NCI-H2196 treated with DMSO at 0.1 percent for 48 hours (cell line): Measurements from ENCODE around the gene ITPK1.

Source experiments
- DNase-seq: peaks from one replicate; lab custom pipeline; 2025; ENCODE audit not compliant: unreplicated experiment; lab: John Stamatoyannopoulos, UW

Gene ITPK1

GRCh38 chr14:92942136-92942535 is 173.6 kb downstream of the ITPK1 start:
- no peak for DNase-seq

- DNase-seq = no peak
Observed at GRCh38 chr14:92941531-92941930, 174.2 kb downstream of the ITPK1 start.

- DNase-seq = no peak
Observed at GRCh38 chr14:92940543-92940942, 175.2 kb downstream of the ITPK1 start.

DNA sequence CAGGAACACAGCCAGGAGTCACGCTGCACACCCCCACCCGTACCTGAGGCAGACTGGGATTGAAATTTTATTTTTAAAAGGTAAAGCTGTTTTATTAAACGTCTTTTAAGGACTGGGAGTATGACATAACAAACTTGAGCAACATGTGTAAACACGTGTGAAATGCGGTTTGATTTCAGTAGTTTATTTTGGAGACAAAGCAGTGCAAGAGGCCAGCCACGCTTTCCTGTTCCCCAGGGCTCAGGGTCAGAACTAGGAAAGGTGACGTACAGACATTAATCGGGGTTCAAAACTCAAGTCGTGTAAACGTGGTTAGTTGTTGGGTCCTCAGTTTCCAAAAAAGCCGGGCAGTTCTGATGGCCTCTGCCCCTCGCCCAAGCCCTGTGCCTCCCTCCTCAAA is 176.0 kb downstream of the ITPK1 start:
- DNase-seq = no peak

GRCh38 chr14:92938890-92939671 is 176.6 kb downstream of the ITPK1 start:
- DNase-seq = no peak

- DNase-seq = no peak
Observed at GRCh38 chr14:92938235-92938875, 177.4 kb downstream of the ITPK1 start.

DNA sequence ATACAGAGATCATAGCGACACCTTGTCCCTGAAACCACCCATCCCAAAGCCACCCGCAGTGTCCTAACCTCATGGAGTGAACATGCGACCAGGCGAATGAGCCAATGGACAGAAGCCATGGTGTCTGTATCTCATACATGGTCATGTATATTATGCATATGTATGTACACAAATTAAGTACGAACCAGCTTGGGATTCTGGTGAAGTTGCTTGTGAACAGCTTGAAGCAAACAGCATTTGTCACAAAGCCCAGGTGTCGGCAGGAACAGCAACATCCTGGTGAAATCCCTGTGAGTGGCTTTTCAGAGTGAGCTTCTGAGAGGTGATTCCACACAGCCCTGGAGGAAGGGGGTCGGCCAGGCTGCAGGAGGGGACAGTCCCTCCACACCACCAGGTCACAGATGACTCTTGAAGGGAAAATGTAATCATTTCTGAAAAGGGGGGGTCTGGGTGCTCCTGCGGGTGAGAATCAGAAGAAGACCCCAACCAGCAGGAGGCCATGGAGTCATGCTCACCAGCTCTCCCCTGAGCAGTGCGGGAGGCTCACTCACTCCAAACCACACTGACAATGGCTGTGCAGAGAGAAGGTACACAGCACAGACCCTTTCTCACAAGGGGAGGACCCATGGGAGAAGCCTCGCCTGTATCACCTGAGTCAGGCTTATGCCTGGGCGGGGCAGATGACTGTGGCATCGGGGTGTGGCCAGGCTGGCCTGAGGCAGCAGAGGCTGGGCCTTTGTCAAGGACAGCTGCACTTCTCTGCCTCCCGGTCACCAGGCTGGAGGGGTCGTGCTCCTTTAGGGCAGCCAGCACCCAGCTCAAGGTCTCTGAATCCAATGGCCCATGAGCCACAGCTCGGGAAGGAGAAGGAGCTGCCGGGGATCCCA is 178.4 kb downstream of the ITPK1 start:
- DNase-seq = no peak

- DNase-seq = no peak
Observed at GRCh38 chr14:92936085-92936484, 179.6 kb downstream of the ITPK1 start.

GRCh38 chr14:92935446-92935845 is 180.3 kb downstream of the ITPK1 start:
- no peak for DNase-seq

- DNase-seq = no peak
Observed at GRCh38 chr14:92934196-92935085, 181.3 kb downstream of the ITPK1 start.

DNA sequence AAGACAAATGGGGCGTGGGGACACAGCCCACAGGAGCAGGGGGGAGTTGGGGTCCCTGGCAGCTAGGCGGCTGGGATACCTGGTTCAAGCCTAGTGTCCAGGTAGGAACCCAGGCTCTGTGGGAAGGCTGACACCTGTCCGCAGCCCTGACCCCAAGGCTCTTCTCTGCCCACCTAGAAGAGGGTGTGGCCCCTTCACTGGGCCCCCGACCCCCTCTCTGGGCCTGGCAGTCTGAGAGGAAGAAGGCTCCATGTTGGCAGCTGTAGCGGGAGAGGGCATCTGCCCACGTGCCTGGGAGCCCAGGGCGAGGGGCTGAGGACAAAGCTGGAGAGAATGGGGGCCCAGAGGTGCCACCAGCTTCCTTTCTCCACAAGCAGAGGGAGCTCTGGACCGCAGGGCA is 182.2 kb downstream of the ITPK1 start:
- DNase-seq = no peak

DNA sequence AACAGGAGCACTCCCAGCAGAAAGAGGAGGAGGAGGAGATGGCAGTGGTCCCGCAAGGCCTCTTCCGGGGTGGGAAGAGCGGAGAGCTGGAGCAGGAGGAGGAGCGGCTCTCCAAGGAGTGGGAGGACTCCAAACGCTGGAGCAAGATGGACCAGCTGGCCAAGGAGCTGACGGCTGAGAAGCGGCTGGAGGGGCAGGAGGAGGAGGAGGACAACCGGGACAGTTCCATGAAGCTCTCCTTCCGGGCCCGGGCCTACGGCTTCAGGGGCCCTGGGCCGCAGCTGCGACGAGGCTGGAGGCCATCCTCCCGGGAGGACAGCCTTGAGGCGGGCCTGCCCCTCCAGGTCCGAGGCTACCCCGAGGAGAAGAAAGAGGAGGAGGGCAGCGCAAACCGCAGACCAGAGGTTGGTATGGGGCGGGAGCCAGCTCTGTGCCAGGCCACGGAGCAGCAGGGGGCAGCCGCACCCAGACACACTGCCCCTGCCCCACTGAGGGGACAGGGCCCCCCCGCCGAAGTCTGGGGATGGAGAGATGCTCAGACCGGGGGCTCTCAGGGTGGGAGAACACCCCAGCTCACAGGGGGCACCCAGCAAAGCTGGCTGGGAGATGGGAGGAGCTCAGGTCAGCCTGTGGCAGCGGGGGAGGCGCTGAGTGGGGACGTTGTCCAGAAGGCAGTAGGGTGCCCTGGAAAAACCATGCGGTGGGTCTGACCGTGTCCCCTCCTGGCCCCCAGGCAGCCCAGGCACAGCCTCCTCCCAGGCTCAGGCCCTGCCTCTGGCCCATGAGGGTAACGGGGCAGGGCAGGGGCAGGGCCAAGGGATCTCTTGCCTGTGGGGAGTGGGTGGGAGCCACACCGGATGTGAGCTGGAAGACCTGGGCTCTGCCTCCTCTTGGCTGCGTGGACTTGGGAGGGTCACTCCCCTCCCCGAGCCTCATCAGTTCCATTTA is 183.0 kb downstream of the ITPK1 start:
- no peak for DNase-seq

GRCh38 chr14:92931681-92932447 is 183.9 kb downstream of the ITPK1 start:
- DNase-seq = no peak

GRCh38 chr14:92930737-92931602 is 184.8 kb downstream of the ITPK1 start:
- DNase-seq = no peak

- DNase-seq = no peak
Observed at GRCh38 chr14:92929689-92930608, 185.8 kb downstream of the ITPK1 start.

DNA sequence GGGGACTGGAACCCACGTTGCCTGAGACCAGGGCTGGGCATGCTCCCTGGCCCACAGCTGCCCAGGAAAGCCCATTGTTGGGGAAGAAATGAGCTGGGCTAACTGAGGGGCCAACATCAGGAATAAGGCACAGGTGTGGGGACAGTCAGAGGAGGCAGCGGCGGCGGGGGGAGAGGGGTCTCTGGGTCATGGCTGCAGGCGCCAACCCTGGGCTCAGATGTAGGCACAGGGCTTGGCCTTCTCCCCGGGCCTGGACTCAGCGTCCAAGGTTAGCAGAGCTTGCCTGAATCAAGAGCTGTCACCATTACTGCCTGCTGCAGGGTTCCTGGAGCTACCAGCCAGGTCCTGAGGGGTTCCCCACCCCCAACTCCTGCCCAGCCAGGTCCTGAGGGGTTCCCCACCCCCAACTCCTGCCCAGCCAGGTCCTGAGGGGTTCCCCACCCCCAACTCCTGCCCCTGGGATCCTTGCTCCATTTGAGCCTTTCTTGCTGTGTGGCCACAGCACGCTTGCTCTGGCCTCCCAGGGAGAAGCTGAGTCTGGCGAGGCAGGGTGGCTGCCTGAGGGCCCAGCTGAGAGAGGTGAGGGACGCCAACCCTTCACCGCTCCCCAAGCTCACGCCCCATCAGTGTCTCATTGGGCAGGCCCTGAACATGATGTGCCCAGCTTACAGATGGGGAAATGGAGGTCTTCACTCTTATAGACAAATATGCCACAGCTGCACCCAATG is 186.6 kb downstream of the ITPK1 start:
- DNase-seq = no peak
